Colon (tissue), 2 donors: ENCODE results near the gene ALCAM.

Experiments
- FAIRE-seq: peaks from 2 replicates; lab custom pipeline; 2012; peaks lifted over from hg19 to GRCh38; lab: Jason Lieb, UNC
- donor health status: control.
- donor health status: control.

The ALCAM gene

GRCh38 chr3:105366326-105367062 lies at the start of gene ALCAM:
TSS of gene ALCAM (plus strand) at chr3:105366909.
- FAIRE-seq = no peak

GRCh38 chr3:105317841-105318240 lies 48.9 kb upstream of the ALCAM start:
- no peak for FAIRE-seq

GRCh38 chr3:105322570-105323273 lies 44.0 kb upstream of the ALCAM start:
- FAIRE-seq = no peak

GRCh38 chr3:105323274-105323599 lies 43.5 kb upstream of the ALCAM start:
- no peak for FAIRE-seq

GRCh38 chr3:105324951-105325350 lies 41.8 kb upstream of the ALCAM start:
- FAIRE-seq = no peak

GRCh38 chr3:105327662-105328337 lies 38.9 kb upstream of the ALCAM start:
- FAIRE-seq = no peak

- no peak for FAIRE-seq
These were observed 38.4 kb upstream of the ALCAM start for GRCh38 chr3:105328338-105328730.

- FAIRE-seq = no peak
These were observed 33.7 kb upstream of the ALCAM start for GRCh38 chr3:105332961-105333360.

- no peak for FAIRE-seq
These were observed 32.4 kb upstream of the ALCAM start for GRCh38 chr3:105334138-105334882.

GRCh38 chr3:105339946-105340345 lies 26.8 kb upstream of the ALCAM start:
- FAIRE-seq = no peak

GRCh38 chr3:105343991-105344390 lies 22.7 kb upstream of the ALCAM start:
- FAIRE-seq = no peak

- FAIRE-seq = no peak
These were observed 21.6 kb upstream of the ALCAM start for GRCh38 chr3:105345156-105345555.

GRCh38 chr3:105347625-105348302 lies 18.9 kb upstream of the ALCAM start:
- no peak for FAIRE-seq

- FAIRE-seq = no peak
These were observed 18.4 kb upstream of the ALCAM start for GRCh38 chr3:105348307-105348706.

- FAIRE-seq = no peak
These were observed 16.9 kb upstream of the ALCAM start for GRCh38 chr3:105349684-105350387.

GRCh38 chr3:105351821-105352220 lies 14.9 kb upstream of the ALCAM start:
- no peak for FAIRE-seq

GRCh38 chr3:105352976-105353375 lies 13.7 kb upstream of the ALCAM start:
- no peak for FAIRE-seq

- FAIRE-seq = no peak
These were observed 13.1 kb upstream of the ALCAM start for GRCh38 chr3:105353485-105354161.

- no peak for FAIRE-seq
These were observed 12.3 kb upstream of the ALCAM start for GRCh38 chr3:105354429-105354828.

- no peak for FAIRE-seq
These were observed 11.2 kb upstream of the ALCAM start for GRCh38 chr3:105355408-105356061.
